H7 (cell line): ENCODE results near the gene CMA1. TPM values are rescaled to one million over a fixed set of nuclear protein-coding genes. Genes with fewer than 3 reads are reported as not detected.
"Not testable (repeated sequence)": the region's sequence is repeated elsewhere in the genome, so short reads cannot be mapped to it uniquely, and the experiment has no call there.

ENCODE experiments used
- DNase-seq: peaks from one replicate; pipeline ENCODE4 v3.0.0; 2012
- H3K27me3 ChIP-seq: 2 replicates; pipeline ENCODE4 v1.6.0; 2011; ENCODE audit warnings: mild to moderate bottlenecking, low read length; ENCODE audit not compliant: control insufficient read depth, insufficient read depth
- H3K36me3 ChIP-seq: replicated peaks from 2 replicates; pipeline ENCODE4 v1.5.1; 2011; ENCODE audit warnings: low read length; ENCODE audit not compliant: control insufficient read depth, insufficient read depth
- H3K4me3 ChIP-seq: 2 replicates; pipeline ENCODE4 v1.5.1; 2011; ENCODE audit warnings: low read depth, mild to moderate bottlenecking, control low read depth, low read length, moderate library complexity; ENCODE audit not compliant: insufficient read depth
- total RNA-seq: library from RNA; depleted of rRNA; stranded (reverse); fragments of >200 nt; shearing (Covaris generic); gene quantifications from 2 replicates; pipeline ENCODE4 v1.2.3, GENCODE V29; 2014; rRNA removed

Gene CMA1
- not detected in 2 replicates for total RNA-seq

- no peaks in the 10 kb centered on the region; the same call in 1 of the 2 replicates for H3K27me3 ChIP-seq
- no peak within 1 kb of the TSS for H3K4me3 ChIP-seq
- no peaks in the 10 kb centered on the region for H3K36me3 ChIP-seq
- no peak for DNase-seq
Observed at GRCh38 chr14:24508155-24508840, at the start of gene CMA1. Gene CMA1 (minus strand): TSS chr14:24508265. CDS start chr14:24508235, 30 bp downstream.

GRCh38 chr14:24556756-24557155 is 48.7 kb upstream of the CMA1 start:
- H3K27me3 ChIP-seq = no peaks in the 10 kb centered on the region
- H3K36me3 ChIP-seq = no peaks in the 10 kb centered on the region
- H3K4me3 ChIP-seq = no peak overlapping the region
- DNase-seq = no peak

GRCh38 chr14:24549064-24549463 is 41.0 kb upstream of the CMA1 start:
- H3K4me3 ChIP-seq, H3K36me3 ChIP-seq, DNase-seq, H3K27me3 ChIP-seq: not testable (repeated sequence)

GRCh38 chr14:24542346-24542936 is 34.4 kb upstream of the CMA1 start:
- Histone ChIP-seq H3K36me3 (no peaks in the 10 kb centered on the region), H3K4me3 (no peak overlapping the region), H3K27me3 (no peaks in the 10 kb centered on the region)
- DNase-seq = no peak

GRCh38 chr14:24535737-24536136 is 27.7 kb upstream of the CMA1 start:
- H3K4me3 ChIP-seq = no peak overlapping the region
- no peak for DNase-seq
- H3K27me3 ChIP-seq = no peaks in the 10 kb centered on the region
- no peaks in the 10 kb centered on the region for H3K36me3 ChIP-seq

- H3K4me3 ChIP-seq = no peak overlapping the region
- DNase-seq = no peak
- H3K36me3 ChIP-seq = no peaks in the 10 kb centered on the region
- no peaks in the 10 kb centered on the region for H3K27me3 ChIP-seq
Observed at GRCh38 chr14:24534286-24534685, 26.2 kb upstream of the CMA1 start.

GRCh38 chr14:24525877-24526620 is 18.0 kb upstream of the CMA1 start:
- H3K36me3 ChIP-seq, DNase-seq, H3K27me3 ChIP-seq, H3K4me3 ChIP-seq: not testable (repeated sequence)

- no peaks in the 10 kb centered on the region for H3K27me3 ChIP-seq
- no peaks in the 10 kb centered on the region for H3K36me3 ChIP-seq
- DNase-seq = no peak
- H3K4me3 ChIP-seq = no peak overlapping the region
Observed at GRCh38 chr14:24518851-24519250, 10.8 kb upstream of the CMA1 start.

GRCh38 chr14:24514209-24514608 is 6.1 kb upstream of the CMA1 start:
- H3K36me3 ChIP-seq = no peaks in the 10 kb centered on the region
- DNase-seq = no peak
- no peak overlapping the region for H3K4me3 ChIP-seq
- H3K27me3 ChIP-seq = no peaks in the 10 kb centered on the region

- Histone ChIP-seq H3K4me3 (no peak overlapping the region), H3K36me3 (no peaks in the 10 kb centered on the region), H3K27me3 (no peaks in the 10 kb centered on the region)
- peak; percentile 38 for DNase-seq
Observed at GRCh38 chr14:24513009-24513408, 4.9 kb upstream of the CMA1 start.

- Histone ChIP-seq H3K36me3 (no peaks in the 10 kb centered on the region), H3K27me3 (no peaks in the 10 kb centered on the region; the same call in 1 of the 2 replicates), H3K4me3 (no peak overlapping the region)
- DNase-seq = no peak
Observed at GRCh38 chr14:24506443-24506842, 1.6 kb downstream of the CMA1 start.

GRCh38 chr14:24504425-24504950 is 3.6 kb downstream of the CMA1 start:
- Histone ChIP-seq H3K4me3 (no peak overlapping the region), H3K27me3 (no peaks in the 10 kb centered on the region; the same call in 1 of the 2 replicates), H3K36me3 (no peaks in the 10 kb centered on the region)
- DNase-seq = no peak

GRCh38 chr14:24491586-24492408 is 16.3 kb downstream of the CMA1 start:
- not testable (repeated sequence) for H3K4me3 ChIP-seq, H3K36me3 ChIP-seq, DNase-seq, H3K27me3 ChIP-seq

- Histone ChIP-seq H3K36me3 (no peaks in the 10 kb centered on the region), H3K27me3 (no peaks in the 10 kb centered on the region), H3K4me3 (no peak overlapping the region)
- no peak for DNase-seq
Observed at GRCh38 chr14:24483604-24484252, 24.3 kb downstream of the CMA1 start.
